ENCODE results near the gene SYT10.

GRCh38 chr12:33438025-33438772, 1.4 kb downstream of the SYT10 start:
- no peak for TF ChIP-seq CTCF (conservative IDR thresholded peaks at IDR 0.05 in 1 of 2, IDR thresholded peaks at IDR 0.05 in 1 of 2; ENCODE audit: extremely low read depth in 1 of 2, insufficient read depth in 1 of 2, low read depth in 1 of 2, low read length in 2 of 2)
- peak; percentile 77 for TF ChIP-seq EZH2 (IDR thresholded peaks at IDR 0.05; ENCODE audit: borderline replicate concordance, low read length)
